ENCODE results near the gene SLC1A6. TPM values are rescaled to one million over a fixed set of nuclear protein-coding genes. Genes with fewer than 3 reads are reported as not detected.

Gene SLC1A6
- total RNA-seq, 2 donors from 2014 or later = not detected

Other genes with a start within 250 kb of the SLC1A6 start
- gene ADGRE2, start 201.3 kb downstream of the SLC1A6 start, total RNA-seq = 1 to 10 TPM; 4.0 to 4.3 TPM
- gene OR7A5, start 144.7 kb downstream of the SLC1A6 start, total RNA-seq = not detected
- not detected for gene OR7C1, start 144.7 kb downstream of the SLC1A6 start, total RNA-seq
- not detected for gene OR7A10, start 130.9 kb downstream of the SLC1A6 start, total RNA-seq
- not detected for gene OR7A17, start 93.7 kb downstream of the SLC1A6 start, total RNA-seq
- gene OR7C2, start 38.4 kb downstream of the SLC1A6 start, total RNA-seq = not detected
- gene CASP14, start 69.6 kb upstream of the SLC1A6 start, total RNA-seq = not detected
- not detected for gene OR1I1, start 102.3 kb upstream of the SLC1A6 start, total RNA-seq
- 10 to 100 TPM; 42.4 to 44.6 TPM for gene SYDE1, start 127.5 kb upstream of the SLC1A6 start, total RNA-seq
- 100 to 1,000 TPM; 164 to 165 TPM for gene NOTCH3, start 221.1 kb upstream of the SLC1A6 start, total RNA-seq